ENCODE results near the gene PELI1. TPM values are rescaled to one million over a fixed set of nuclear protein-coding genes. Genes with fewer than 3 reads are reported as not detected.

PELI1 gene
- total and polyA plus RNA-seq, 2 of the 8 experiments (the other 6 are each of a cell fraction or from before 2014, with no cell fraction given): 21.8 to 57.1 TPM

DNA sequence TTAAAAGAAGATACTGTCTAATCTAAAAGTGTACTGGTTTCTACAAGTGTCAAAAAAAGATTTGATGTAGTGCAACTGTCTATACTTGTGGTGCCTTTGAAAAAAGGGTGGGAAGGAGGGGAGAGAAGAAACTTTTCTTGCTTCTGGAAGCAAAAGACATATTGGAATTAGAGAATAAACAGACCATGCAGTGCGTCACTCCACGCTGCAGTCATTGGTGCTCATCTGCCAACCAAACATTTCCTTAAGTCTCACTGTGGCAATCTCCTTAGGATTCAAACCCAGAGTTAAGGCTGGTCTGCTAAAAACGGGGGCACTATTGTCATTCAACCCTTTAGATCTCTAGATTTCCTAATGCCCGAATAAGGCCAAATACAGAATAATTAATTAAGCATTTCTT, 50.9 kb downstream of the PELI1 start:
- Histone ChIP-seq H3K23ac (ENCODE audit: insufficient read length) (no peak overlapping the region), H3K79me1 (ENCODE audit: low read depth, low read length) (no peaks in the 10 kb centered on the region), H4K5ac (ENCODE audit: insufficient read length, low read depth, low read length) (no peak overlapping the region), H3K56ac (replicated peaks; ENCODE audit: insufficient read length, low read depth, low read length) (no peak overlapping the region), H2AFZ (ENCODE audit: low read length) (no peak overlapping the region), H3K4ac (replicated peaks; ENCODE audit: insufficient read length, low read depth, low read length) (no peak overlapping the region), H3K9me3 (ENCODE audit: insufficient read depth in 2 of 2, low read depth in 1 of 2, low read length in 1 of 2) (no peaks in the 10 kb centered on the region), H3K27me3 (replicated peaks in 1 of 4; ENCODE audit: control insufficient read depth in 3 of 4, extremely low read depth in 1 of 4, insufficient read depth in 3 of 4, low read length in 3 of 4) (no peaks in the 10 kb centered on the region), H2BK15ac (ENCODE audit: low read length) (no peak overlapping the region), H2AK5ac (ENCODE audit: low read depth, low read length) (no peak overlapping the region), H2BK12ac (ENCODE audit: low read depth, low read length) (no peak overlapping the region), H2BK120ac (replicated peaks; ENCODE audit: low read depth, low read length) (no peak overlapping the region), H3K18ac (ENCODE audit: extremely low read depth, low read length) (no peak overlapping the region), H3K4me1 (replicated peaks in 1 of 4; ENCODE audit: control insufficient read depth in 3 of 4, insufficient read depth in 4 of 4, low read length in 3 of 4) (no peaks in the 10 kb centered on the region; a peak in 1 of 7 replicates), H3K23me2 (ENCODE audit: low read depth, low read length) (no peaks in the 10 kb centered on the region), H4K20me1 (replicated peaks in 1 of 2; ENCODE audit: control insufficient read depth in 1 of 2, insufficient read depth in 2 of 2, low read length in 2 of 2) (peaks cover 0 to 3% of the 10 kb centered on the region in 2 experiments), H3K36me3 (ENCODE audit: control insufficient read depth in 2 of 4, insufficient read depth in 4 of 4, low read length in 3 of 4) (peaks cover 5 to 57% (median 26%) of the 10 kb centered on the region in 4 experiments; a peak in 6 of 8 replicates), H3K9ac (replicated peaks in 1 of 4; ENCODE audit: extremely low read depth in 1 of 4, low read depth in 3 of 4, low read length in 3 of 4) (peak overlapping the region in 1 of 4 experiments; percentile 34; a peak in 1 of 7 replicates), H3K4me2 (ENCODE audit: insufficient read depth in 1 of 2, low read depth in 2 of 2, low read length in 2 of 2) (no peak overlapping the region), H3K79me2 (ENCODE audit: control insufficient read depth in 1 of 2, insufficient read depth in 2 of 2, low read length in 2 of 2) (no peaks in the 10 kb centered on the region), H3K14ac (ENCODE audit: insufficient read length) (no peak overlapping the region), H3K4me3 (ENCODE audit: extremely low read depth in 1 of 4, insufficient read depth in 2 of 4, low read depth in 3 of 4, low read length in 4 of 4) (no peak overlapping the region), H2BK5ac (ENCODE audit: low read depth, low read length) (no peak overlapping the region), H4K8ac (ENCODE audit: extremely low read depth, insufficient read depth, low read length) (no peak overlapping the region), H2BK20ac (ENCODE audit: low read length) (no peak overlapping the region), H4K91ac (replicated peaks; ENCODE audit: insufficient read length, low read length) (no peak overlapping the region), H3K27ac (ENCODE audit: low read depth, low read length) (no peak overlapping the region)
- ChIA-PET POLR2A (ENCODE audit: partially characterized antibody) (no interaction called here), CTCF (ENCODE audit: partially characterized antibody) (no interaction called here)
- FAIRE-seq: no peak
- 88% methylated on average over 4 of the region's 4 CpGs; no CpG with 5 or more reads in 1 of the 2 experiments for WGBS, 2 experiments (ENCODE audit: extremely low coverage in 1 of 2, insufficient coverage in 1 of 2, insufficient read length in 1 of 2, insufficient replicate concordance in 2 of 2, low coverage in 1 of 2, low lambda C conversion rate in 2 of 2, missing lambda C conversion rate in 1 of 2)
- DNase-seq (ENCODE audit: low read depth in 1 of 2, low spot score in 2 of 2): no peak
- TF ChIP-seq CREB1 (IDR thresholded peaks at IDR 0.05) (no peak), BCL11A (IDR thresholded peaks at IDR 0.05; ENCODE audit: low read depth in 2 of 2, low read length in 2 of 2) (no peak), GABPA (IDR thresholded peaks at IDR 0.05; ENCODE audit: borderline replicate concordance, insufficient read depth, low read length) (no peak), CHD2 (IDR thresholded peaks at IDR 0.05; ENCODE audit: low read length) (no peak), TCF12 (IDR thresholded peaks at IDR 0.05; ENCODE audit: low read depth, low read length) (no peak), SIX5 (IDR thresholded peaks at IDR 0.05; ENCODE audit: low read depth, low read length) (no peak), NANOG (IDR thresholded peaks at IDR 0.05; ENCODE audit: insufficient read depth, low read depth, low read length, poor library complexity, severe bottlenecking) (no peak)
- TF ChIP-seq, protein P1, sequence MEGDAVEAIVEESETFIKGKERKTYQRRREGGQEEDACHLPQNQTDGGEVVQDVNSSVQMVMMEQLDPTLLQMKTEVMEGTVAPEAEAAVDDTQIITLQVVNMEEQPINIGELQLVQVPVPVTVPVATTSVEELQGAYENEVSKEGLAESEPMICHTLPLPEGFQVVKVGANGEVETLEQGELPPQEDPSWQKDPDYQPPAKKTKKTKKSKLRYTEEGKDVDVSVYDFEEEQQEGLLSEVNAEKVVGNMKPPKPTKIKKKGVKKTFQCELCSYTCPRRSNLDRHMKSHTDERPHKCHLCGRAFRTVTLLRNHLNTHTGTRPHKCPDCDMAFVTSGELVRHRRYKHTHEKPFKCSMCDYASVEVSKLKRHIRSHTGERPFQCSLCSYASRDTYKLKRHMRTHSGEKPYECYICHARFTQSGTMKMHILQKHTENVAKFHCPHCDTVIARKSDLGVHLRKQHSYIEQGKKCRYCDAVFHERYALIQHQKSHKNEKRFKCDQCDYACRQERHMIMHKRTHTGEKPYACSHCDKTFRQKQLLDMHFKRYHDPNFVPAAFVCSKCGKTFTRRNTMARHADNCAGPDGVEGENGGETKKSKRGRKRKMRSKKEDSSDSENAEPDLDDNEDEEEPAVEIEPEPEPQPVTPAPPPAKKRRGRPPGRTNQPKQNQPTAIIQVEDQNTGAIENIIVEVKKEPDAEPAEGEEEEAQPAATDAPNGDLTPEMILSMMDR (IDR thresholded peaks at IDR 0.05; ENCODE audit: control extremely low read depth in 1 of 3, insufficient read depth in 1 of 3, low read depth in 1 of 3, low read length in 3 of 3): no peak
- TF ChIP-seq, protein P2, sequence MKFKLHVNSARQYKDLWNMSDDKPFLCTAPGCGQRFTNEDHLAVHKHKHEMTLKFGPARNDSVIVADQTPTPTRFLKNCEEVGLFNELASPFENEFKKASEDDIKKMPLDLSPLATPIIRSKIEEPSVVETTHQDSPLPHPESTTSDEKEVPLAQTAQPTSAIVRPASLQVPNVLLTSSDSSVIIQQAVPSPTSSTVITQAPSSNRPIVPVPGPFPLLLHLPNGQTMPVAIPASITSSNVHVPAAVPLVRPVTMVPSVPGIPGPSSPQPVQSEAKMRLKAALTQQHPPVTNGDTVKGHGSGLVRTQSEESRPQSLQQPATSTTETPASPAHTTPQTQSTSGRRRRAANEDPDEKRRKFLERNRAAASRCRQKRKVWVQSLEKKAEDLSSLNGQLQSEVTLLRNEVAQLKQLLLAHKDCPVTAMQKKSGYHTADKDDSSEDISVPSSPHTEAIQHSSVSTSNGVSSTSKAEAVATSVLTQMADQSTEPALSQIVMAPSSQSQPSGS (IDR thresholded peaks at IDR 0.05; ENCODE audit: low read length): no peak
